Vagina (tissue), 2 donors: ENCODE results near the gene MALRD1.

Source experiments
- CTCF ChIP-seq, 3 experiments: fragments of 450-650 bp in 2 of 3; fragments of 200-600 bp in 1 of 3; sonication (generic) in 1 of 3; IDR thresholded peaks; one replicate each; pipeline ENCODE4 v1.5.1; 2017 to 2019; ENCODE audit warnings: antibody characterized with exemption in 3 of 3, mild to moderate bottlenecking in 2 of 3, moderate library complexity in 2 of 3
- POLR2AphosphoS5 ChIP-seq, 2 donors: sonication (generic); formaldehyde crosslinking; IDR thresholded peaks; one replicate each; pipeline ENCODE4 v1.9.0; 2017; ENCODE audit warnings: antibody characterized with exemption in 2 of 2, mild to moderate bottlenecking in 2 of 2, low read depth in 1 of 2; ENCODE audit not compliant: insufficient read depth in 1 of 2

- TF ChIP-seq POLR2AphosphoS5 (IDR thresholded peaks at IDR 0.05; ENCODE audit: insufficient read depth in 1 of 2, low read depth in 1 of 2) (no peak), CTCF (IDR thresholded peaks at IDR 0.05) (no peak)
These were observed 151.6 kb downstream of the MALRD1 start for GRCh38 chr10:19200211-19200610.
